ENCODE measurements around the gene MEGF11.

- TF ChIP-seq EZH2 (IDR thresholded peaks at IDR 0.05) (no peak), POLR2AphosphoS5 (IDR thresholded peaks at IDR 0.05; ENCODE audit: borderline replicate concordance, low read depth, low read length) (no peak), FOXP2 (optimal IDR thresholded peaks at IDR 0.05; ENCODE audit: control extremely low read depth, extremely low read length, insufficient read depth) (no peak)
These were observed 289.6 kb downstream of the MEGF11 start for GRCh38 chr15:65963911-65964482.
